A673 (cell line): ENCODE results near the gene RBP7. TPM values are rescaled to one million over a fixed set of nuclear protein-coding genes. Genes with fewer than 3 reads are reported as not detected.
"Not testable (repeated sequence)": the region's sequence is repeated elsewhere in the genome, so short reads cannot be mapped to it uniquely, and the experiment has no call there.

ENCODE experiments used
- BruUV-seq: library from RNA; stranded (reverse); fragments of 400-500 nt; replicated peaks from 2 replicates; lab custom pipeline; 2021; lab: Mats Ljungman, UMichigan
- CTCF ChIA-PET: fragments of 300-600 bp; sonication (Branson Sonifier 250); formaldehyde crosslinking; loops from one replicate; lab custom pipeline; 2022; ENCODE audit warnings: antibody characterized with exemption; lab: Charles Lee
- POLR2A ChIA-PET: fragments of 300-600 bp; sonication (Branson Sonifier 250); formaldehyde crosslinking; loops from one replicate; lab custom pipeline; 2022; ENCODE audit warnings: antibody characterized with exemption; ENCODE audit not compliant: low non-redundant PET; lab: Charles Lee
- DNase-seq: peaks from one replicate; pipeline ENCODE4 v3.0.0-alpha.2; 2015; ENCODE audit warnings: low spot score
- H3K27ac ChIP-seq: fragments of 200-600 bp; sonication (generic); 2 replicates; pipeline ENCODE4 v1.5.1; 2016; ENCODE audit warnings: mixed run types, low read depth, mild to moderate bottlenecking, mixed read lengths, antibody characterized with exemption, low read length; ENCODE audit not compliant: poor library complexity, severe bottlenecking
- H3K27me3 ChIP-seq: fragments of 200-600 bp; sonication (generic); replicated peaks from 2 replicates; pipeline ENCODE4 v1.6.1; 2017; ENCODE audit warnings: mixed run types, low read depth, mild to moderate bottlenecking, mixed read lengths, antibody characterized with exemption, low read length; ENCODE audit not compliant: insufficient read depth, poor library complexity
- H3K36me3 ChIP-seq: fragments of 200-600 bp; sonication (generic); 2 replicates; pipeline ENCODE4 v1.6.1; 2016; ENCODE audit warnings: mixed run types, mild to moderate bottlenecking, mixed read lengths, antibody characterized with exemption, low read length; ENCODE audit not compliant: insufficient read depth, poor library complexity, severe bottlenecking
- H3K4me1 ChIP-seq: fragments of 200-600 bp; sonication (generic); 2 replicates; pipeline ENCODE4 v1.6.1; 2017; ENCODE audit warnings: mixed run types, mild to moderate bottlenecking, mixed read lengths, antibody characterized with exemption, low read length; ENCODE audit not compliant: insufficient read depth, poor library complexity, severe bottlenecking
- H3K4me3 ChIP-seq: fragments of 200-600 bp; sonication (generic); 2 replicates; pipeline ENCODE4 v1.5.1; 2016; ENCODE audit warnings: low read depth, mixed run types, mild to moderate bottlenecking, mixed read lengths, low read length; ENCODE audit not compliant: poor library complexity, severe bottlenecking
- H3K9me3 ChIP-seq: fragments of 200-600 bp; sonication (generic); 2 replicates; pipeline ENCODE4 v1.6.1; 2016; ENCODE audit warnings: mixed run types, low read depth, mild to moderate bottlenecking, mixed read lengths, antibody characterized with exemption, low read length; ENCODE audit not compliant: poor library complexity, severe bottlenecking
- EZH2 ChIP-seq: fragments of 200-600 bp; sonication (generic); IDR thresholded peaks from 2 replicates; pipeline ENCODE4 v1.6.1; 2017; ENCODE audit warnings: borderline replicate concordance, low read depth, mild to moderate bottlenecking, mixed read lengths, antibody characterized with exemption, low read length; ENCODE audit not compliant: poor library complexity, severe bottlenecking
- intact Hi-C: fragments of 100-400 bp; cut with micrococcal nuclease; formaldehyde crosslinking; loops from one replicate; pipeline ENCODE4 v1.10.0; 2022; ENCODE audit not compliant: unreplicated experiment
- total RNA-seq: library from RNA; stranded (reverse); gene quantifications from 2 replicates; pipeline ENCODE4 v1.2.3, GENCODE V29; 2021
- TF ChIP-seq, protein P1 (sequence below): fragments of 300-800, 200-600 bp; sonication (generic); conservative IDR thresholded peaks from 2 replicates; pipeline ENCODE4 v1.5.1; 2017; ENCODE audit warnings: low read depth, mild to moderate bottlenecking, antibody characterized with exemption, low read length, moderate library complexity, mixed read lengths

Gene RBP7
- total RNA-seq, 1 experiment from 2014 or later = not detected

DNA sequence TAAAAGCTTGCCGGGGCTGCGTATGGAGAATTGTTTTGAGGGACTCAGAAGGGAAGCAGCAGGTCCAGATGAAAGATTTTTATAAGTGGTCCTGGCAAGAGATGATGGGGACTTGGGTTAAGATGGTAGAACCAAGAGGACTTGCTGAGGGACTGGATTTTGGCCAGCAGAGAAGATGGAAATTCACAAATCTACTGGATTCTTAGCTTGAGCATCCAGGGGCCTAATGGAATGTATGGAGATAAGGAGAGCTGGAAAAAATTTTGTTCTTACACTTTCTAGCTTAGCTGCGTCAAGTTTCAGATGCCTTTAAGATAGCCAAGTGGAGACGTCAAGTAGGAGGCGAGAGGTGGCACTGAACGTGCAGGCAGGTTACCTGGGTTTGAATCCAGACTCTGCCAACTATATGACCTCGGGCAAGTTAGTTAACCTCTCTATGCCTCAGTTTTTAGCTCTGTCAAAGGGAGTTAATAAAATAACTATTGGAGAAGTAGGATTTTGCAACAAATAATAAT lies 3.4 kb upstream of the RBP7 start:
- Histone ChIP-seq H3K27me3 (peaks cover 23% of the 10 kb centered on the region), H3K4me3 (no peak overlapping the region), H3K27ac (no peak overlapping the region), H3K4me1 (no peaks in the 10 kb centered on the region), H3K9me3 (peaks cover 2% of the 10 kb centered on the region), H3K36me3 (no peaks in the 10 kb centered on the region)
- intact Hi-C loops = no loop called here
- BruUV-seq = no TSS peak
- no peak for DNase-seq
- no peak for TF ChIP-seq EZH2
- TF ChIP-seq, protein P1, sequence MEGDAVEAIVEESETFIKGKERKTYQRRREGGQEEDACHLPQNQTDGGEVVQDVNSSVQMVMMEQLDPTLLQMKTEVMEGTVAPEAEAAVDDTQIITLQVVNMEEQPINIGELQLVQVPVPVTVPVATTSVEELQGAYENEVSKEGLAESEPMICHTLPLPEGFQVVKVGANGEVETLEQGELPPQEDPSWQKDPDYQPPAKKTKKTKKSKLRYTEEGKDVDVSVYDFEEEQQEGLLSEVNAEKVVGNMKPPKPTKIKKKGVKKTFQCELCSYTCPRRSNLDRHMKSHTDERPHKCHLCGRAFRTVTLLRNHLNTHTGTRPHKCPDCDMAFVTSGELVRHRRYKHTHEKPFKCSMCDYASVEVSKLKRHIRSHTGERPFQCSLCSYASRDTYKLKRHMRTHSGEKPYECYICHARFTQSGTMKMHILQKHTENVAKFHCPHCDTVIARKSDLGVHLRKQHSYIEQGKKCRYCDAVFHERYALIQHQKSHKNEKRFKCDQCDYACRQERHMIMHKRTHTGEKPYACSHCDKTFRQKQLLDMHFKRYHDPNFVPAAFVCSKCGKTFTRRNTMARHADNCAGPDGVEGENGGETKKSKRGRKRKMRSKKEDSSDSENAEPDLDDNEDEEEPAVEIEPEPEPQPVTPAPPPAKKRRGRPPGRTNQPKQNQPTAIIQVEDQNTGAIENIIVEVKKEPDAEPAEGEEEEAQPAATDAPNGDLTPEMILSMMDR = no peak
- POLR2A ChIA-PET = no interaction called here
- CTCF ChIA-PET = no interaction called here

DNA sequence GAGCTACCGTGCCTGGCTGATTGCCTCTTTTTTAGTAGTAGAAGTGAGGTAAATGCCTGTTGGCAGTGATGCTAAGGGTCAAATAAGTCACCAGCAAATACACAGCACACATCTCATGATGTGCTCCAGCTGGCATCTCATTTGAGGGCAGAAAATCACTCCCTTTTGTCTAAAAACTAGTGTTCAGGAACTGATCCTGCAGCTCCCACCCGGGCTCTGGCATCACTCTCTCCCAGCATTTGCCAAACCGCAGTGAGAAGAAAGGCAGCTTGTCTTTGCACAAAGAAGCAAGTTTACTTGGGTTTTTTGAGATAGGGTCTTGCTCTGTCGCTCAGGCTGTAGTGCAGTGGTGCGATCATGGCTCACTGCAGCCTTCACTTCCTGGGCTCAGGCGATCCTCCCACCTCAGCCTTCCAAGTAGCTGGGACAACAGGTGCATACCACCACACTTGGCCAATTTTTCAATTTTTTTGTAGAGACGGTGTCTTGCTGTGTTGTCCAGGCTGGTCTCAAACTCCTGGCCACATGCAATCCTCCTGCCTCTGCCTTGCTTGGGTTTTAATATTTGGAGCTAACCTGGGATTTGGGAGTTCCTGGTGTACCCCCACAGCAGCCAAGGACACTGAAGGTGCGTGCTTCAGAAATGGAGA lies 4.1 kb downstream of the RBP7 start:
- ChIA-PET POLR2A (no interaction called here), CTCF (no interaction called here)
- no peak for DNase-seq
- peaks cover 7% of the 10 kb centered on the region for H3K9me3 ChIP-seq
- H3K27me3 ChIP-seq = peaks cover 27% of the 10 kb centered on the region
- intact Hi-C loops = no loop called here
- no peaks in the 10 kb centered on the region for H3K4me1 ChIP-seq
- no TSS peak for BruUV-seq
- H3K4me3 ChIP-seq = no peak overlapping the region
- H3K36me3 ChIP-seq = no peaks in the 10 kb centered on the region
- TF ChIP-seq, protein P1 = no peak
- no peak for TF ChIP-seq EZH2
- H3K27ac ChIP-seq = no peak overlapping the region

GRCh38 chr1:10005248-10005647 lies 8.2 kb downstream of the RBP7 start:
- H3K4me1 ChIP-seq, H3K27me3 ChIP-seq, H3K36me3 ChIP-seq, H3K27ac ChIP-seq, POLR2A ChIA-PET, H3K9me3 ChIP-seq, CTCF ChIA-PET, BruUV-seq, H3K4me3 ChIP-seq, DNase-seq, intact Hi-C loops: not testable (repeated sequence)

DNA sequence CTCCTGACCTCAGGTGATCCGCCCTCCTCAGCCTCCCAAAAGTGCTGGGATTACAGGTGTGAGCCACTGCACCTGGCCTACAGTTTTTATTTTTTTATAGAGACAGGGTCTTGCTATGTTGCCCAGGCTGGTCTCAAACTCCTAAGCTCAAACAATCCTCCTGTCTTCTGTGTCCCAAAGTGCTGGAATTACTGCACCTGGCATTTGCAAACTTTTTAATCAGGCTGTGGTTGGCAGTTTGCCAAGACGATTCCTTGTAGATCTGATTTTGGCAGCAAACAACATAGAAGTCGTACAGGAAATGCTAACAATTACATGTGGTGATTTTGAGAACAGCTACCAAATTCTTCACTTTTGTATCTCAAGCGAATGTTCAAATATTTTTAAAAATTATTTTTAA lies 10.1 kb downstream of the RBP7 start:
- TF ChIP-seq, protein P1 = no peak
- TF ChIP-seq EZH2 = no peak
- ChIA-PET CTCF (no interaction called here), POLR2A (no interaction called here)
- Histone ChIP-seq H3K27ac (no peak overlapping the region), H3K36me3 (no peaks in the 10 kb centered on the region), H3K4me1 (peaks cover 4% of the 10 kb centered on the region), H3K9me3 (no peaks in the 10 kb centered on the region), H3K4me3 (no peak overlapping the region), H3K27me3 (no peaks in the 10 kb centered on the region)
- BruUV-seq = no TSS peak
- intact Hi-C loops = no loop called here
- peak; percentile 51 for DNase-seq
